Right lobe of liver (tissue), 4 donors: ENCODE results near the gene HMGCS2.

Source experiments
- POLR2A ChIP-seq: fragments of 450-650 bp; IDR thresholded peaks from one replicate; pipeline ENCODE4 v1.6.1; 2017; ENCODE audit warnings: antibody characterized with exemption, mild to moderate bottlenecking
- TF ChIP-seq, protein P1 (sequence below), 4 donors: fragments of 200-600 bp in 3 of 4; fragments of 450-650 bp in 1 of 4; IDR thresholded peaks; one replicate each; pipeline versions ENCODE4 v1.5.1 to v1.8.0; 2016 to 2022; ENCODE audit warnings: antibody characterized with exemption in 4 of 4, mild to moderate bottlenecking in 2 of 4
- donor health status: DM: no; HTN: no; CAD: no.
- donor health status: DM: no; HTN: no; CAD: no.
- donor health status: DM: no; HTN: yes; CAD: no.

DNA sequence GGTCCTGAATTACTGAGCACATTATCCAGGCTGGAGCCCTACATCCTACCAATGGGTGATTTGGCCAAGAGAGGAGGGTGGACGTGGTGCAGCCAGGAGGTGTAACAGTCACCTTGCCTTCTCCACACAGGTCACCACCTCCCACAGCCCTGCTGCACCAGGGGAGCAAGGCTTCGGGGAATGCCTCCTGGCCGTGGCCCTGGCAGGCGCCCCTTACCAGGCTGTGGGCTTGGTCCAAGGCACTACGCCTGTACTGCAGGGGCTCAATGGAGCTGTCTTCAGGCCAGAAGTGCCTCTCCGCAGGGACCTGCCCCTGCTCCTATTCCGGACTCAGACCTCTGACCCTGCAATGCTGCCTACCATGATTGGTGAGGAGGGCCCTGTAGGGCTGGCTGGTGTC lies 26.0 kb downstream of the HMGCS2 start:
- TF ChIP-seq, protein P1, sequence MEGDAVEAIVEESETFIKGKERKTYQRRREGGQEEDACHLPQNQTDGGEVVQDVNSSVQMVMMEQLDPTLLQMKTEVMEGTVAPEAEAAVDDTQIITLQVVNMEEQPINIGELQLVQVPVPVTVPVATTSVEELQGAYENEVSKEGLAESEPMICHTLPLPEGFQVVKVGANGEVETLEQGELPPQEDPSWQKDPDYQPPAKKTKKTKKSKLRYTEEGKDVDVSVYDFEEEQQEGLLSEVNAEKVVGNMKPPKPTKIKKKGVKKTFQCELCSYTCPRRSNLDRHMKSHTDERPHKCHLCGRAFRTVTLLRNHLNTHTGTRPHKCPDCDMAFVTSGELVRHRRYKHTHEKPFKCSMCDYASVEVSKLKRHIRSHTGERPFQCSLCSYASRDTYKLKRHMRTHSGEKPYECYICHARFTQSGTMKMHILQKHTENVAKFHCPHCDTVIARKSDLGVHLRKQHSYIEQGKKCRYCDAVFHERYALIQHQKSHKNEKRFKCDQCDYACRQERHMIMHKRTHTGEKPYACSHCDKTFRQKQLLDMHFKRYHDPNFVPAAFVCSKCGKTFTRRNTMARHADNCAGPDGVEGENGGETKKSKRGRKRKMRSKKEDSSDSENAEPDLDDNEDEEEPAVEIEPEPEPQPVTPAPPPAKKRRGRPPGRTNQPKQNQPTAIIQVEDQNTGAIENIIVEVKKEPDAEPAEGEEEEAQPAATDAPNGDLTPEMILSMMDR (IDR thresholded peaks at IDR 0.05), result no peak
- TF ChIP-seq POLR2A, result no peak
